Liver (tissue), 9 donors: ENCODE measurements around the gene VNN1. TPM values are rescaled to one million over a fixed set of nuclear protein-coding genes. Genes with fewer than 3 reads are reported as not detected.

Experiments
- DNase-seq: peaks from one replicate; pipeline ENCODE4 v3.0.0-alpha.2; 2017; ENCODE audit warnings: low spot score
- H3K27ac ChIP-seq, 2 donors: one replicate each; pipeline ENCODE4 v1.7.0; 2013; ENCODE audit warnings: inconsistent platforms in 2 of 2, low read length in 2 of 2, control low read depth in 1 of 2, low read depth in 1 of 2, mild to moderate bottlenecking in 1 of 2
- H3K27me3 ChIP-seq, 4 donors: one replicate each; pipeline versions ENCODE4 v1.6.1 to v1.7.0; 2013; ENCODE audit warnings: low read length in 3 of 4, inconsistent platforms in 1 of 4, mild to moderate bottlenecking in 1 of 4, moderate library complexity in 1 of 4; ENCODE audit not compliant: control insufficient read depth in 4 of 4, insufficient read depth in 4 of 4
- H3K36me3 ChIP-seq, 4 donors: one replicate each; pipeline versions ENCODE4 v1.6.1 to v1.7.0; 2013; ENCODE audit warnings: low read length in 3 of 4, mild to moderate bottlenecking in 3 of 4, low read depth in 1 of 4, moderate library complexity in 1 of 4; ENCODE audit not compliant: control insufficient read depth in 4 of 4, insufficient read depth in 3 of 4
- H3K4me1 ChIP-seq, 4 donors: one replicate each; pipeline versions ENCODE4 v1.6.1 to v1.7.0; 2013; ENCODE audit warnings: low read length in 3 of 4, mild to moderate bottlenecking in 3 of 4, moderate library complexity in 1 of 4; ENCODE audit not compliant: control insufficient read depth in 4 of 4, insufficient read depth in 4 of 4
- H3K4me3 ChIP-seq, 3 donors: one replicate each; pipeline versions ENCODE4 v1.6.1 to v1.7.0; 2013; ENCODE audit warnings: low read length in 3 of 3, control low read depth in 1 of 3, low read depth in 1 of 3, mild to moderate bottlenecking in 1 of 3
- H3K9ac ChIP-seq, 2 donors: one replicate each; pipeline ENCODE4 v1.7.0; 2013; ENCODE audit warnings: low read length in 2 of 2, mild to moderate bottlenecking in 2 of 2, moderate library complexity in 2 of 2, control low read depth in 1 of 2, low read depth in 1 of 2
- H3K9me3 ChIP-seq, 4 donors: one replicate each; pipeline versions ENCODE4 v1.6.1 to v1.7.0; 2013; ENCODE audit warnings: low read length in 3 of 4; ENCODE audit not compliant: control insufficient read depth in 4 of 4
- EGR1 ChIP-seq, 2 donors: IDR thresholded peaks; 2 replicates each; pipeline ENCODE4 v1.6.1; 2016 to 2018; ENCODE audit warnings: antibody characterized with exemption in 2 of 2, low read depth in 2 of 2
- FOXA1 ChIP-seq: IDR thresholded peaks from 2 replicates; pipeline ENCODE4 v1.6.1; 2016; ENCODE audit warnings: antibody characterized with exemption
- FOXA2 ChIP-seq: IDR thresholded peaks from 2 replicates; pipeline ENCODE4 v1.6.1; 2016; ENCODE audit warnings: antibody characterized with exemption
- GABPA ChIP-seq, 2 donors: IDR thresholded peaks in 1 of 2; conservative IDR thresholded peaks in 1 of 2; 2 replicates each; pipeline ENCODE4 v1.6.1; 2016; ENCODE audit warnings: antibody characterized with exemption in 2 of 2, mild to moderate bottlenecking in 1 of 2, moderate library complexity in 1 of 2
- HNF4A ChIP-seq, 2 donors: conservative IDR thresholded peaks; 2 replicates each; pipeline ENCODE4 v1.6.1; 2016; ENCODE audit warnings: antibody characterized with exemption in 2 of 2, mild to moderate bottlenecking in 2 of 2
- HNF4G ChIP-seq: IDR thresholded peaks from 2 replicates; pipeline ENCODE4 v1.6.1; 2016; ENCODE audit warnings: antibody characterized with exemption
- JUND ChIP-seq, 2 donors: IDR thresholded peaks; 2 replicates each; pipeline ENCODE4 v1.6.1; 2016; ENCODE audit warnings: antibody characterized with exemption in 2 of 2
- NR2F2 ChIP-seq: IDR thresholded peaks from 2 replicates; pipeline ENCODE4 v1.6.1; 2016; ENCODE audit warnings: antibody characterized with exemption
- RAD21 ChIP-seq, 2 donors: IDR thresholded peaks; 2 replicates each; pipeline ENCODE4 v1.6.1; 2016; ENCODE audit warnings: antibody characterized with exemption in 2 of 2, mild to moderate bottlenecking in 2 of 2
- RXRA ChIP-seq, 2 donors: IDR thresholded peaks; 2 replicates each; pipeline ENCODE4 v1.6.1; 2017 to 2018; ENCODE audit warnings: antibody characterized with exemption in 2 of 2, mild to moderate bottlenecking in 1 of 2
- SP1 ChIP-seq: IDR thresholded peaks from 2 replicates; pipeline ENCODE4 v1.6.1; 2018; ENCODE audit warnings: antibody characterized with exemption, mild to moderate bottlenecking
- TAF1 ChIP-seq: conservative IDR thresholded peaks from 2 replicates; pipeline ENCODE4 v1.6.1; 2016; ENCODE audit warnings: antibody characterized with exemption, mild to moderate bottlenecking
- YY1 ChIP-seq: IDR thresholded peaks from 2 replicates; pipeline ENCODE4 v1.6.1; 2016; ENCODE audit warnings: antibody characterized with exemption, mild to moderate bottlenecking
- WGBS: extraction: QIAGEN DNeasy Blood & Tissue Kit; methylation state at CpG from one replicate; pipeline ENCODE4 v1.1.7; 2013; 5-methylcytosine and 5-hydroxymethylcytosine counted together
- polyA plus RNA-seq, 2 donors: library from polyadenylated mRNA; stranded (reverse) in 1 of 2; unstranded in 1 of 2; fragments of 200-250 nt in 1 of 2; fragments of >200 nt in 1 of 2; fragmentation: Nextera tagmentation in 1 of 2; extraction: Ambion mirVana in 1 of 2; gene quantifications; one replicate each; pipeline versions ENCODE4 v1.2.1 to v1.2.3, GENCODE V29; 2013 to 2015
- total RNA-seq, 2 donors: library from RNA; depleted of rRNA; stranded (reverse); fragments of >200 nt; gene quantifications; one replicate each; pipeline ENCODE4 v1.2.3, GENCODE V29; 2014
- TF ChIP-seq, protein P1 (sequence below): IDR thresholded peaks from 2 replicates; pipeline ENCODE4 v1.6.1; 2016; ENCODE audit warnings: antibody characterized with exemption, mild to moderate bottlenecking
- TF ChIP-seq, protein P2 (sequence below): IDR thresholded peaks from 2 replicates; pipeline ENCODE4 v1.6.1; 2016; ENCODE audit warnings: antibody characterized with exemption
- TF ChIP-seq, protein P3 (sequence below): fragments of 150-350 bp; IDR thresholded peaks from 2 replicates; pipeline ENCODE4 v1.5.1; 2017; ENCODE audit warnings: improper control_type of control experiment, low read depth, low read length; ENCODE audit not compliant: missing input control
- TF ChIP-seq, protein P4 (sequence below): IDR thresholded peaks from 2 replicates; pipeline ENCODE4 v1.6.1; 2016; ENCODE audit warnings: antibody characterized with exemption
- TF ChIP-seq, protein P5 (sequence below): IDR thresholded peaks from 2 replicates; pipeline ENCODE4 v1.6.1; 2016; ENCODE audit warnings: antibody characterized with exemption
- donor health status: healthy.
- donor health status: healthy.
- donor health status: healthy.
- donor health status: healthy.
- donor health status: healthy.

Gene VNN1
- total and polyA plus RNA-seq, 4 donors = 2.7 to 132 (median 58.8) TPM

DNA sequence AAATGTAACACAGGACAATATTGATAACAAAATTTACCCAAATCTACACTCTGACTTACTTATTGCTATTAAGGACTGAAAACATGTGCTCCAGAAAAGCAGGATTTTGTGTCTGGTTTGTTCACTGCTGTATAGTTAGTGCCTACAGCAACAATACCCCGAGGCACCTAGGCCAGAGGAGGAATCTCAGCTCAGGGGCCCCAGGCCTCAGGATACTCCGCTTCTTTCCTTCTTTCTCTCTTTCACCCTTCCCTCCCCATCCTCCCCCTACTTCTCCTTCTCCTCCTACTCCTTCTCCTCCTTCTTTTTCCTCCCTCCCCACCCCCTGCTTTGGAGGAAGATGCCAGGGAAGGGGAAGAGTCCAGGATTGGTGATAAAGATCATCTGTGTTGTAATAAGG lies 44.8 kb upstream of the VNN1 start:
- Histone ChIP-seq H3K4me1 (peaks cover 0 to 9% (median 6%) of the 10 kb centered on the region in 4 donors), H3K27ac (no peak overlapping the region), H3K4me3 (no peak overlapping the region), H3K9ac (no peak overlapping the region), H3K27me3 (no peaks in the 10 kb centered on the region), H3K36me3 (no peaks in the 10 kb centered on the region), H3K9me3 (no peaks in the 10 kb centered on the region)
- no peak for DNase-seq
- 98% methylated on average over 2 of the region's 2 CpGs for WGBS
- TF ChIP-seq, protein P1, sequence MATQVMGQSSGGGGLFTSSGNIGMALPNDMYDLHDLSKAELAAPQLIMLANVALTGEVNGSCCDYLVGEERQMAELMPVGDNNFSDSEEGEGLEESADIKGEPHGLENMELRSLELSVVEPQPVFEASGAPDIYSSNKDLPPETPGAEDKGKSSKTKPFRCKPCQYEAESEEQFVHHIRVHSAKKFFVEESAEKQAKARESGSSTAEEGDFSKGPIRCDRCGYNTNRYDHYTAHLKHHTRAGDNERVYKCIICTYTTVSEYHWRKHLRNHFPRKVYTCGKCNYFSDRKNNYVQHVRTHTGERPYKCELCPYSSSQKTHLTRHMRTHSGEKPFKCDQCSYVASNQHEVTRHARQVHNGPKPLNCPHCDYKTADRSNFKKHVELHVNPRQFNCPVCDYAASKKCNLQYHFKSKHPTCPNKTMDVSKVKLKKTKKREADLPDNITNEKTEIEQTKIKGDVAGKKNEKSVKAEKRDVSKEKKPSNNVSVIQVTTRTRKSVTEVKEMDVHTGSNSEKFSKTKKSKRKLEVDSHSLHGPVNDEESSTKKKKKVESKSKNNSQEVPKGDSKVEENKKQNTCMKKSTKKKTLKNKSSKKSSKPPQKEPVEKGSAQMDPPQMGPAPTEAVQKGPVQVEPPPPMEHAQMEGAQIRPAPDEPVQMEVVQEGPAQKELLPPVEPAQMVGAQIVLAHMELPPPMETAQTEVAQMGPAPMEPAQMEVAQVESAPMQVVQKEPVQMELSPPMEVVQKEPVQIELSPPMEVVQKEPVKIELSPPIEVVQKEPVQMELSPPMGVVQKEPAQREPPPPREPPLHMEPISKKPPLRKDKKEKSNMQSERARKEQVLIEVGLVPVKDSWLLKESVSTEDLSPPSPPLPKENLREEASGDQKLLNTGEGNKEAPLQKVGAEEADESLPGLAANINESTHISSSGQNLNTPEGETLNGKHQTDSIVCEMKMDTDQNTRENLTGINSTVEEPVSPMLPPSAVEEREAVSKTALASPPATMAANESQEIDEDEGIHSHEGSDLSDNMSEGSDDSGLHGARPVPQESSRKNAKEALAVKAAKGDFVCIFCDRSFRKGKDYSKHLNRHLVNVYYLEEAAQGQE = no peak
- no peak for TF ChIP-seq JUND (IDR thresholded peaks at IDR 0.05)
- TF ChIP-seq, protein P2, sequence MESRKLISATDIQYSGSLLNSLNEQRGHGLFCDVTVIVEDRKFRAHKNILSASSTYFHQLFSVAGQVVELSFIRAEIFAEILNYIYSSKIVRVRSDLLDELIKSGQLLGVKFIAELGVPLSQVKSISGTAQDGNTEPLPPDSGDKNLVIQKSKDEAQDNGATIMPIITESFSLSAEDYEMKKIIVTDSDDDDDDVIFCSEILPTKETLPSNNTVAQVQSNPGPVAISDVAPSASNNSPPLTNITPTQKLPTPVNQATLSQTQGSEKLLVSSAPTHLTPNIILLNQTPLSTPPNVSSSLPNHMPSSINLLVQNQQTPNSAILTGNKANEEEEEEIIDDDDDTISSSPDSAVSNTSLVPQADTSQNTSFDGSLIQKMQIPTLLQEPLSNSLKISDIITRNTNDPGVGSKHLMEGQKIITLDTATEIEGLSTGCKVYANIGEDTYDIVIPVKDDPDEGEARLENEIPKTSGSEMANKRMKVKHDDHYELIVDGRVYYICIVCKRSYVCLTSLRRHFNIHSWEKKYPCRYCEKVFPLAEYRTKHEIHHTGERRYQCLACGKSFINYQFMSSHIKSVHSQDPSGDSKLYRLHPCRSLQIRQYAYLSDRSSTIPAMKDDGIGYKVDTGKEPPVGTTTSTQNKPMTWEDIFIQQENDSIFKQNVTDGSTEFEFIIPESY = no peak
- no peak for TF ChIP-seq SP1
- TF ChIP-seq RXRA (IDR thresholded peaks at IDR 0.05) = no peak
- TF ChIP-seq YY1 = no peak
- no peak for TF ChIP-seq NR2F2
- no peak for TF ChIP-seq FOXA1
- TF ChIP-seq EGR1 (IDR thresholded peaks at IDR 0.05; ENCODE audit: low read depth in 2 of 2) = no peak
- no peak for TF ChIP-seq HNF4G
- TF ChIP-seq, protein P3, sequence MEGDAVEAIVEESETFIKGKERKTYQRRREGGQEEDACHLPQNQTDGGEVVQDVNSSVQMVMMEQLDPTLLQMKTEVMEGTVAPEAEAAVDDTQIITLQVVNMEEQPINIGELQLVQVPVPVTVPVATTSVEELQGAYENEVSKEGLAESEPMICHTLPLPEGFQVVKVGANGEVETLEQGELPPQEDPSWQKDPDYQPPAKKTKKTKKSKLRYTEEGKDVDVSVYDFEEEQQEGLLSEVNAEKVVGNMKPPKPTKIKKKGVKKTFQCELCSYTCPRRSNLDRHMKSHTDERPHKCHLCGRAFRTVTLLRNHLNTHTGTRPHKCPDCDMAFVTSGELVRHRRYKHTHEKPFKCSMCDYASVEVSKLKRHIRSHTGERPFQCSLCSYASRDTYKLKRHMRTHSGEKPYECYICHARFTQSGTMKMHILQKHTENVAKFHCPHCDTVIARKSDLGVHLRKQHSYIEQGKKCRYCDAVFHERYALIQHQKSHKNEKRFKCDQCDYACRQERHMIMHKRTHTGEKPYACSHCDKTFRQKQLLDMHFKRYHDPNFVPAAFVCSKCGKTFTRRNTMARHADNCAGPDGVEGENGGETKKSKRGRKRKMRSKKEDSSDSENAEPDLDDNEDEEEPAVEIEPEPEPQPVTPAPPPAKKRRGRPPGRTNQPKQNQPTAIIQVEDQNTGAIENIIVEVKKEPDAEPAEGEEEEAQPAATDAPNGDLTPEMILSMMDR = no peak
- TF ChIP-seq GABPA (IDR thresholded peaks at IDR 0.05 in 1 of 2, conservative IDR thresholded peaks at IDR 0.05 in 1 of 2) = no peak
- no peak for TF ChIP-seq TAF1
- TF ChIP-seq FOXA2 = no peak
- TF ChIP-seq, protein P4, sequence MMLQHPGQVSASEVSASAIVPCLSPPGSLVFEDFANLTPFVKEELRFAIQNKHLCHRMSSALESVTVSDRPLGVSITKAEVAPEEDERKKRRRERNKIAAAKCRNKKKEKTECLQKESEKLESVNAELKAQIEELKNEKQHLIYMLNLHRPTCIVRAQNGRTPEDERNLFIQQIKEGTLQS = no peak
- no peak for TF ChIP-seq RAD21 (IDR thresholded peaks at IDR 0.05)
- no peak for TF ChIP-seq HNF4A (conservative IDR thresholded peaks at IDR 0.05)

DNA sequence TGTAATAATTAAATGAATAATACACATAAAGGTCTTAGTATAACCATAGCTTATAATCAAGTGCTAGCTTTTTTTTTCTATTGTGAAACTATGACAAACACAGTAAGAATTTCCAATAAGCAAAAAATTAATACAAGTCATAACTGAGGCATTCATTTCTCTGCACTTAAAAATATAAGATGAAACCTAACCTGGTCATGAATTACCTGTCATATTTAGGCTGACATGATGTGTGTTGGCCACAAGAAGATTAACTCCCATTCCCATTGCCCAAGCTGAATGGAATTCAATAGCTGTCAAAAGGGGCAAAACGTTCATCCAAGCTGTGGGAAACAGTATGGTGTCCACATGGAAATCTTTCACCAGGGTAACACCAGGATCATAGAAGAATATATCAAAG lies 38.4 kb upstream of the VNN1 start:
- Histone ChIP-seq H3K4me1 (peaks cover 0 to 16% (median 3%) of the 10 kb centered on the region in 4 donors), H3K9ac (no peak overlapping the region), H3K9me3 (no peaks in the 10 kb centered on the region), H3K27ac (no peak overlapping the region), H3K36me3 (no peaks in the 10 kb centered on the region), H3K27me3 (no peaks in the 10 kb centered on the region), H3K4me3 (no peak overlapping the region)
- TF ChIP-seq, protein P1 = no peak
- TF ChIP-seq EGR1 (IDR thresholded peaks at IDR 0.05; ENCODE audit: low read depth in 2 of 2) (no peak), JUND (IDR thresholded peaks at IDR 0.05) (no peak), NR2F2 (no peak), TAF1 (no peak), RAD21 (IDR thresholded peaks at IDR 0.05) (no peak), HNF4G (no peak), GABPA (IDR thresholded peaks at IDR 0.05 in 1 of 2, conservative IDR thresholded peaks at IDR 0.05 in 1 of 2) (no peak), HNF4A (conservative IDR thresholded peaks at IDR 0.05) (no peak), YY1 (no peak)
- TF ChIP-seq, protein P5, sequence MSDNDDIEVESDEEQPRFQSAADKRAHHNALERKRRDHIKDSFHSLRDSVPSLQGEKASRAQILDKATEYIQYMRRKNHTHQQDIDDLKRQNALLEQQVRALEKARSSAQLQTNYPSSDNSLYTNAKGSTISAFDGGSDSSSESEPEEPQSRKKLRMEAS = no peak
- TF ChIP-seq, protein P2 = no peak
- no peak for DNase-seq
- 91% methylated on average over 1 of the region's 1 CpG for WGBS
